Stimulated activated naive CD8-positive, alpha-beta T cell treated with anti-CD3 and anti-CD28 coated beads, Interleukin-15, Interleukin-2, amounts not matched to agents 100 U/mL and 50 U/mL, for 24 hours (primary cell): ENCODE data around the gene POLR3B.

ENCODE experiments used
- ATAC-seq: fragments of 150-1000 bp; cut with Tn5 transposase; one replicate; pipeline ENCODE4 v1.10.0; 2021
- DNase-seq: peaks from one replicate; pipeline ENCODE4 v3.0.0; 2021

Gene POLR3B

DNA sequence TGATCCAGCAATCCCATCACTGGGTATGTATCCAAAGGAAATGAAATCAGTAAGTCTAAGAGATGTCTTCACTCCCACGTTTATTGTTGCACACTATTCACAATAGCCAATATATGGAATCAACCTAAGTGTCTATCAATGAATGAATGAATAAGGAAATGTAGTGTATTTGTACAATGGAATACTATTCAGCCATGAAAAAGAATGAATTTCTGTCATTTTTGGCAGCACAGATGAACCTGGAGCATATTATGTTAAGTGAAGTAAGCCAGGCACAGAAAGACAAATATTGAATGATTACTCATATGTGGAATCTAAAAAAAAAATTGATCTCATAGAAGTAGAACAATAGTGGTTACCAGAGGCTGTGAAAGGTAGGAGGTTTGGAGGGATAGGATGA is 194.7 kb downstream of the POLR3B start:
- ATAC-seq, result no peak
- DNase-seq, result no peak
